Erythroblast (primary cell): ENCODE measurements around the gene HYOU1.

Source experiments
- GATA1 ChIP-seq: IDR thresholded peaks from 2 replicates; pipeline ENCODE4 v1.6.1; 2011; ENCODE audit warnings: low read depth, mild to moderate bottlenecking, control low read depth, low read length, moderate library complexity
- POLR2A ChIP-seq: IDR thresholded peaks from 2 replicates; pipeline ENCODE4 v1.6.1; 2011; ENCODE audit warnings: mild to moderate bottlenecking, low read length

DNA sequence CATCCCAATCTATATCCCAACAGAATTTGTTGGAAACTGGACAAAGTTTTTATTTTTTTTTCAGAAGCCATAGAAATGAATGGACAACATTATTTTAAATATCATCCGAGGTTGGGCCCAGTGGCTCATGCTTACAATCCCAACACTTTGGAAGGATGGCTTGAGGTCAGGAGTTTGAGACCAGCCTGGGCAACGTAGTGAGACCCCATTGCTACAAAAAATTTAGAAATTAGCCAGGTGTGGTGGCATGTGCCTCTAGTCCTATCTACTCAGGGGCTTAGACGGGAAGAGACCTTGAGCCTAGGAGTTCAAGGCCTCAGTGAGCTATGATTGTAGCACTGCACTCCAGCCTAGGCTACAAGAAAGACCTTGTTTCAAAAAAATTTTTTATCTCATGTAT, 22.2 kb downstream of the HYOU1 start:
- TF ChIP-seq GATA1 (no peak), POLR2A (no peak)
